NB4 (cell line): ENCODE measurements around the gene NBEA.

Experiments
- DNase-seq: peaks from one replicate; pipeline ENCODE4 v3.0.0; 2010; ENCODE audit warnings: low read depth
- H3K4me3 ChIP-seq: one replicate; pipeline ENCODE4 v1.5.1; 2011; ENCODE audit warnings: mild to moderate bottlenecking, low read depth, low read length, moderate library complexity
- CTCF ChIP-seq: IDR thresholded peaks from one replicate; pipeline ENCODE4 v1.5.1; 2012; ENCODE audit warnings: low read depth, low read length
- MYC ChIP-seq: IDR thresholded peaks from 2 replicates; pipeline ENCODE4 v1.6.1; 2011; ENCODE audit warnings: low read depth, low read length
- POLR2A ChIP-seq: IDR thresholded peaks from 2 replicates; pipeline ENCODE4 v1.6.1; 2011; ENCODE audit warnings: mild to moderate bottlenecking; ENCODE audit not compliant: insufficient read length; ENCODE audit errors: extremely low read depth
- TF ChIP-seq, protein P1 (sequence below): IDR thresholded peaks from 2 replicates; pipeline ENCODE4 v1.6.1; 2011; ENCODE audit warnings: low read depth, low read length

Gene NBEA

DNA sequence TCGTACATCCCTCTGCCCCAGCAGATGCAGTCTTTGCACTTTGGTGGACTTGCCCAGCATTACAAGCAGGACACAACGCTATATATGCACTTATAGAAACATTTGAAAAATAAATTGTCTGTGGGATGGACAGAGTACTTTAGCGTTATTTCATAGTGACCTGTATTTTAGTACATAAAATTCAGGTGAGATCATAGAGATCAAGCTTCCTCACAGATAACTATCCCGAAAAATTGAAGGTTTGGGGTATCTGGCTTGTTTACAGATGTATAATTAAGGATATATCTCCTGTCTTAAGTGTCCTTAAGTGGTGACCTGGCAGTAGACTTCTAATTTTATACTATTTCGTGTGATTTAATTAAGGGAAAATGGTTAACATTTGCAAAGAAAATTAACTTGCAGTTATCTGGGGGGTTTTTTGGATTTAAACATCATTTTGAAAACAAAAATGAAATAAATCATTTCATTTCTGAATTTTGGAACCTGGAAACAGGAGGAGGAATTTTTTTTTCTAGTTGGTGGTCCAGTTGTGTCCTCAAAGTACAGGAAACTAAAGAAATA is 535.4 kb downstream of the NBEA start:
- TF ChIP-seq, protein P1, sequence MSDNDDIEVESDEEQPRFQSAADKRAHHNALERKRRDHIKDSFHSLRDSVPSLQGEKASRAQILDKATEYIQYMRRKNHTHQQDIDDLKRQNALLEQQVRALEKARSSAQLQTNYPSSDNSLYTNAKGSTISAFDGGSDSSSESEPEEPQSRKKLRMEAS = no peak
- TF ChIP-seq MYC = no peak
- no peak for TF ChIP-seq POLR2A
- no peak for TF ChIP-seq CTCF

GRCh38 chr13:35478271-35479037 is 536.4 kb downstream of the NBEA start:
- no peak for DNase-seq
- TF ChIP-seq, protein P1 = no peak
- no peak for TF ChIP-seq MYC
- no peak overlapping the region for H3K4me3 ChIP-seq

More for the DNA sequence above, 535.4 kb downstream of the NBEA start:
- H3K4me3 ChIP-seq = no peak overlapping the region
- no peak for DNase-seq

- TF ChIP-seq MYC (no peak), CTCF (no peak), POLR2A (no peak)
- TF ChIP-seq, protein P1 = no peak
- H3K4me3 ChIP-seq = no peak overlapping the region
- no peak for DNase-seq
Observed at GRCh38 chr13:35479038-35479492, 537.0 kb downstream of the NBEA start.

- DNase-seq = no peak
- no peak for TF ChIP-seq MYC
- TF ChIP-seq, protein P1 = no peak
- TF ChIP-seq POLR2A = no peak
- TF ChIP-seq CTCF = no peak
- no peak overlapping the region for H3K4me3 ChIP-seq
Observed at GRCh38 chr13:35479706-35480105, 537.6 kb downstream of the NBEA start.

DNA sequence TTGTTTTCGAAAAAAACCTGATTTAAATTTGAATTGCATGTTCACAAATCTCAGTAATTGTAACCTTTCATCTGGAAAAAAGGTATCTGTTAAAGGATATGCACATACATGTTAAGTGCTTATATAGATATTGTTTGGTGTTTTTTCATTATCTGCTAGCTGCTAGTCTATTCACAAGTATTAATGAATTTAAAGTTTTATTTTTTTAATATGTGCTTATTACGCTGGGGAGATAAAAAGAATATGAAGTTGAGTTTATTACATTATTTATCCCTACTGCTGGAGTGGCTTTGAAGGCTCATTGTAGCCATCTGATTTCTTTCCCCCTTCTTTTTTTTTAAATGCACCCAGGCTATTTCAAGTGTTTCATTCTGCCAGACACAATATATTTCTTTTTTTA is 538.3 kb downstream of the NBEA start:
- no peak for TF ChIP-seq POLR2A
- TF ChIP-seq, protein P1 = no peak
- DNase-seq = no peak
- no peak overlapping the region for H3K4me3 ChIP-seq

- H3K4me3 ChIP-seq = no peak overlapping the region
- TF ChIP-seq, protein P1 = no peak
- TF ChIP-seq POLR2A = no peak
- no peak for DNase-seq
Observed at GRCh38 chr13:35481777-35482176, 539.7 kb downstream of the NBEA start.

GRCh38 chr13:35482527-35482926 is 540.5 kb downstream of the NBEA start:
- no peak for DNase-seq
- no peak overlapping the region for H3K4me3 ChIP-seq
- TF ChIP-seq POLR2A (no peak), CTCF (no peak), MYC (no peak)
- TF ChIP-seq, protein P1 = no peak
